ENCODE results near the gene HEMK1.

The HEMK1 gene

GRCh38 chr3:50536471-50537180, 32.7 kb upstream of the HEMK1 start:
- H3K4me3 ChIP-seq (ENCODE audit: low read depth, low read length) = no peak overlapping the region
- TF ChIP-seq CTCF (IDR thresholded peaks at IDR 0.05; ENCODE audit: low read depth, low read length) = no peak

DNA sequence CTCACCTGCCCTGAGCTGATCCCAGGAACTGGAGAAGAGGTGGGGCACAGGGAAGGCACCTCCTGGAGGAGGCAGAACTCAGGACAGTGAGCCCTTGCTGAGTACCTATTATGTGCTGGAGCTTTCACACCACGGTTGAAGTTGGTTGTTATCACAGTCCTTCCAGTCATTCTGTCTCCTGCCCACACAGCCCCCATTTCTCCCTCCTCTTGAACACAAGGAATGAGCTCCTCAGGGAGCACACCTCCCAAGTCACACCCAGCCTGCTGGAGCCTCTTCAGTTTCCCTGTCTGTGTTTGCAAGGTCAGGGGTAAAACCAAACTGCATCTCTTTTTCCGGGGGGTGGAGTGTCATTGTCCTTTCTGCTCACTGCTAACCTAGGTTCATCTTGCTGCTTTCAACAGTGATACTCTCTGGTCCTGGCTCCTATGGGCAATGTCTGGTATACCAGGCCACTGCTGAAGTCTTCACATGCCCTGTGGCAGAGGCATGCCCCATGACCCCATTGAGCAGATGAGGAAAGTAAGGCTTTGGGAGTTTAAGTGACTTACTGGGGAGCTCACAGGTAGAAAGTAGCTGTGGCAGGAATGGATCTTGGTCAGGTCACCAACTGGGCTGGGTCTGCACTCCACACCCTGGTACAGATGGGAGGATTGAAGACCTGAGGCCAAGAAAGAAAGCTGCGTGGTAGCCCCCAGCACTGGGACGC, 31.7 kb upstream of the HEMK1 start:
- no peak for TF ChIP-seq CTCF (IDR thresholded peaks at IDR 0.05; ENCODE audit: low read depth, low read length)
- H3K4me3 ChIP-seq (ENCODE audit: low read depth, low read length) = no peak overlapping the region

DNA sequence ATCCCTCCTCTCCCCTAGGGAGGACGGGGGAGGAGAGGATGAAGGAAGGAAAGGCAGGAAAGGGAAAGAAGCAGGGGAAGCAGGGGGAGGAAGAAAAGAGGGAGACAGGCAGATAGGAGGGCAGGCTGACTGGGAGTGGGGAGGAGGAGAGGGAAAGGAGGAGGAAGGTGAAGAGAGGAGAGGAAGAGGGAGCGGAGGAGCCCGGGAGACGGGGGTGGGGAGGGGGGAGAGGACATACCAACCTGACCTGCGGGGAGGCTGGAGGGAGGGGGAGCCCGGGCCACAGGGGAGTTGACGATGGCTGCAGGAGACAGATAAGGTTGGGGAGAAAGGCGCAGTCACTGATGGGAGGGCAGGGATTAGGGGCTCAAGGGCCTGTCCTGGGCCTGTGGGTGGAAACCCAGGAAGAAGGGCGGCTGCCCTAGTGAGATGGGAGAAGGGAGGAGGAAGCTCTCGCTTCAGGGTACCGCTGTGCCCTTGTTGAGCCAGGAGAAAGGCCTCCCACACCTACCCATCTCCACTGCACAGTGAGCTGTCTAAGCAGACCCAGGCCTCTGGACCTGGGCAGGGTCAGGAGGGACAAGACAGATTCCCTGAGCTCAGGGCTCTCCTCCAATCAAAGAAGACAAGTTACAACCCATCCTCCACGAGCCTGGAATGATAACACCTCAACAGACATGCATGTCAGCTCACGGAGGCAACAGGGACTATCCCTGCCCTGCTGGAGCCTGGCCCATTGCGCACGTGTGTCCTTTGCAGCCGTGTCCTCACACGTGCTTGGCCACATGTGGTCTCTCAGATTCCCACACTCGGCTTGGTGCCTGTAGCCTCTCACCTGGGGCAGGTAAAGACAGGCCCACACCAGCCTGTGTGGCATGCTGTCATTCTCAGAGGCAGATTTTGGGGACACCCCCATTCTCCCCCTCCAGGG, 29.7 kb upstream of the HEMK1 start:
- TF ChIP-seq CTCF (IDR thresholded peaks at IDR 0.05; ENCODE audit: low read depth, low read length) = no peak
- H3K4me3 ChIP-seq (ENCODE audit: low read depth, low read length) = no peak overlapping the region

DNA sequence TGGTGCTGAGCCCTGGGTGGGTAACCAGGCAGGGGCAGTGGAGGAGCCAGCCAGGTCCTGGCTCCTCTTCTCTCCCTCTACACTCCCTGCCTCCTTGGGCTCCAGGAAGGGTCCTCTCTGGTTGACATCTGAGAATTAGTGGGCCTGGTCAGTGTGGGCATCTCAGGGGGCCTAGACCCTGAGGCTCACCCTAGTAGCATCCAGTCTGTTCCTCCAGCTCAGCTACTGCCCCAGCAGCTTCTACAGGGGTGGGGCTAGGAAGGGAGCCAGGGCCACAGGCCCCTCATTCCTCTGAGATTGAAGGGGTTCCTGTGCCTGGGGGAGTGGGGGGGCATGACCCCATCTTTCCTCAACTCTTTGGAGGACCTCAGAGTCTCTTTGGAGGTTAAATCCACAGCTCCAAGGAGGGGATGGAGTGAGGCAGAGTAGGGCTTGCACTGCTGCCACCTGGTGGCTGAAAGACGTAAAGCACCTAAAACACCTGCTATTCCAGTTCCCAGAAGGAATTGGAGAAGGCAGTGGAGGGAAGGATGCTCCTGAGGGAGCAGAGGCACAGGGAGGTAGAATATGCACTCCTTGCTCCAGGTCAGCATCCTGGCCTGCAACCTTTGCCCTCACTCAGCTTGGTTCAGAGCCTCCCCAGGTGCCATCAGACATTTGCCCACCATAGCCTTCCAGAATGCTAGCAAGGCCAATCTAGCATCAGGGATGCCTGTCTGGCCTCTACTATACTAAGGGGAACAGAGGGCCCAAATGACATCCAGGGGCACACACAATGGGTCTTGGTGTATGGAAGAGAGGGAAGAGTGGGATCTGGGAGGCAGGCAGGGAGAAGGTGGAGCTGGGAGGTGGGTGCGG, 26.9 kb upstream of the HEMK1 start:
- no peak overlapping the region for H3K4me3 ChIP-seq (ENCODE audit: low read depth, low read length)
- peak; percentile 85 for TF ChIP-seq CTCF (IDR thresholded peaks at IDR 0.05; ENCODE audit: low read depth, low read length)

GRCh38 chr3:50545781-50546180, 23.5 kb upstream of the HEMK1 start:
- TF ChIP-seq CTCF (IDR thresholded peaks at IDR 0.05; ENCODE audit: low read depth, low read length) = no peak
- H3K4me3 ChIP-seq (ENCODE audit: low read depth, low read length) = no peak overlapping the region

DNA sequence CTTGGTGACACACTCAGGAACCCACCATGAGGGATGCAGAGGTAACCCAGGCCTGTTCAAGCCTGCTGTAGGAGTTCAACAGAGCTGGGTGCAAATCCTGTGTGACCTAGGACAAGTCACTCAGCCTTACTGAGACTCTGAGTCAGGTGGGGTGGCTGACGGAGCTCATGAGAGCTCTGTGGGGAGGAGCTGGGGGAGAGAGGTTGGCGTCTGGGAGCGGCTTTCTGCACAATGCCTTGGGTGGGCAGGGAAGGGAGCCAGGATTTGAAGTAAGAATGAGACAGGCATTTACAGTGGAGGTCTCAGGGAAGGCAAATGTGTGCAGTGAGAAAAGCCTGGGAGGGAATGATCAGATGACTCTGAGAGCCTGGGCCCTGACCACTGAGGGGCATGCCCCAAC, 20.1 kb upstream of the HEMK1 start:
- no peak overlapping the region for H3K4me3 ChIP-seq (ENCODE audit: low read depth, low read length)
- TF ChIP-seq CTCF (IDR thresholded peaks at IDR 0.05; ENCODE audit: low read depth, low read length) = no peak

All from WI38 (cell line).